HG03442 (cell line): ENCODE measurements around the gene ZNF609.
A peak's percentile ranks its signal among the peaks of the same experiment; 100 is the strongest.
"Not testable (repeated sequence)": the region's sequence is repeated elsewhere in the genome, so short reads cannot be mapped to it uniquely, and the experiment has no call there.

Source experiments
- ATAC-seq: cut with Tn5 transposase; IDR thresholded peaks from one replicate; pipeline ENCODE4 v1.9.1; 2021; ENCODE audit warnings: mild to moderate bottlenecking, moderate library complexity; ENCODE audit not compliant: unreplicated experiment

ZNF609 gene

GRCh38 chr15:64617727-64618126 lies 157.3 kb downstream of the ZNF609 start:
- ATAC-seq = no peak

GRCh38 chr15:64618138-64618537 lies 157.8 kb downstream of the ZNF609 start:
- ATAC-seq = no peak

- no peak for ATAC-seq
These were observed 158.2 kb downstream of the ZNF609 start for GRCh38 chr15:64618540-64618939.

- no peak for ATAC-seq
These were observed 159.8 kb downstream of the ZNF609 start for GRCh38 chr15:64619880-64620839.

- ATAC-seq = no peak
These were observed 160.7 kb downstream of the ZNF609 start for GRCh38 chr15:64621056-64621455.

- ATAC-seq = peak; percentile 63
These were observed 162.3 kb downstream of the ZNF609 start for GRCh38 chr15:64622410-64623260.

GRCh38 chr15:64623347-64623996 lies 163.1 kb downstream of the ZNF609 start:
- no peak for ATAC-seq

- no peak for ATAC-seq
These were observed 163.9 kb downstream of the ZNF609 start for GRCh38 chr15:64624242-64624641.

GRCh38 chr15:64629063-64629462 lies 168.7 kb downstream of the ZNF609 start:
- no peak for ATAC-seq

GRCh38 chr15:64630396-64631107 lies 170.2 kb downstream of the ZNF609 start:
- ATAC-seq = no peak

- ATAC-seq = not testable (repeated sequence)
These were observed 172.3 kb downstream of the ZNF609 start for GRCh38 chr15:64632639-64633038.

GRCh38 chr15:64633332-64633731 lies 173.0 kb downstream of the ZNF609 start:
- ATAC-seq = no peak

- ATAC-seq = peak; percentile 77
These were observed 173.6 kb downstream of the ZNF609 start for GRCh38 chr15:64634027-64634426.

- ATAC-seq = peak; percentile 54
These were observed 174.5 kb downstream of the ZNF609 start for GRCh38 chr15:64634576-64635498.

- ATAC-seq = no peak
These were observed 175.4 kb downstream of the ZNF609 start for GRCh38 chr15:64635499-64636495.

- ATAC-seq = no peak
These were observed 176.2 kb downstream of the ZNF609 start for GRCh38 chr15:64636556-64636955.

- no peak for ATAC-seq
These were observed 177.0 kb downstream of the ZNF609 start for GRCh38 chr15:64637412-64637811.

- not testable (repeated sequence) for ATAC-seq
These were observed 179.4 kb downstream of the ZNF609 start for GRCh38 chr15:64639744-64640143.
